ENCODE results near the gene LPO. TPM values are rescaled to one million over a fixed set of nuclear protein-coding genes. Genes with fewer than 3 reads are reported as not detected.

Gene LPO
- polyA plus RNA-seq, 1 experiment, result not detected

- TF ChIP-seq, protein P1, sequence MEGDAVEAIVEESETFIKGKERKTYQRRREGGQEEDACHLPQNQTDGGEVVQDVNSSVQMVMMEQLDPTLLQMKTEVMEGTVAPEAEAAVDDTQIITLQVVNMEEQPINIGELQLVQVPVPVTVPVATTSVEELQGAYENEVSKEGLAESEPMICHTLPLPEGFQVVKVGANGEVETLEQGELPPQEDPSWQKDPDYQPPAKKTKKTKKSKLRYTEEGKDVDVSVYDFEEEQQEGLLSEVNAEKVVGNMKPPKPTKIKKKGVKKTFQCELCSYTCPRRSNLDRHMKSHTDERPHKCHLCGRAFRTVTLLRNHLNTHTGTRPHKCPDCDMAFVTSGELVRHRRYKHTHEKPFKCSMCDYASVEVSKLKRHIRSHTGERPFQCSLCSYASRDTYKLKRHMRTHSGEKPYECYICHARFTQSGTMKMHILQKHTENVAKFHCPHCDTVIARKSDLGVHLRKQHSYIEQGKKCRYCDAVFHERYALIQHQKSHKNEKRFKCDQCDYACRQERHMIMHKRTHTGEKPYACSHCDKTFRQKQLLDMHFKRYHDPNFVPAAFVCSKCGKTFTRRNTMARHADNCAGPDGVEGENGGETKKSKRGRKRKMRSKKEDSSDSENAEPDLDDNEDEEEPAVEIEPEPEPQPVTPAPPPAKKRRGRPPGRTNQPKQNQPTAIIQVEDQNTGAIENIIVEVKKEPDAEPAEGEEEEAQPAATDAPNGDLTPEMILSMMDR (IDR thresholded peaks at IDR 0.05; ENCODE audit: low read depth, low read length), result peak; percentile 37; the same call in 1 of the 2 replicates
- POLR2A ChIA-PET, result no interaction called here
- no peak for DNase-seq (ENCODE audit: low read depth, low spot score)
- Histone ChIP-seq H3K27me3 (ENCODE audit: control insufficient read depth, insufficient read depth, low read length) (peaks cover 31% of the 10 kb centered on the region), H3K4me3 (ENCODE audit: low read depth, low read length) (no peak overlapping the region), H3K27ac (ENCODE audit: low read depth, low read length) (no peak overlapping the region), H3K9me3 (ENCODE audit: control insufficient read depth, insufficient read depth, low read length) (no peaks in the 10 kb centered on the region; the same call in 1 of the 2 replicates)
- CTCF ChIA-PET, result interaction anchor here (1.5 kb wide), 1 partner anchor 140 kb away, joined by 6 read pairs; the partner anchor contains the start of gene RNF43
Measured at GRCh38 chr17:58277107-58277801, 38.9 kb downstream of the LPO start.

- Histone ChIP-seq H3K27ac (ENCODE audit: low read depth, low read length) (no peak overlapping the region), H3K4me3 (ENCODE audit: low read depth, low read length) (no peak overlapping the region), H3K27me3 (ENCODE audit: control insufficient read depth, insufficient read depth, low read length) (peaks cover 31% of the 10 kb centered on the region), H3K9me3 (ENCODE audit: control insufficient read depth, insufficient read depth, low read length) (no peaks in the 10 kb centered on the region; the same call in 1 of the 2 replicates)
- TF ChIP-seq, protein P1 (IDR thresholded peaks at IDR 0.05; ENCODE audit: low read depth, low read length), result no peak
- ChIA-PET POLR2A (no interaction called here), CTCF (interaction anchor here (1.5 kb wide), 1 partner anchor 139 kb away, joined by 6 read pairs; the partner anchor contains the start of gene RNF43)
- DNase-seq (ENCODE audit: low read depth, low spot score), result no peak
Measured at GRCh38 chr17:58277802-58278595, 39.6 kb downstream of the LPO start.

DNA sequence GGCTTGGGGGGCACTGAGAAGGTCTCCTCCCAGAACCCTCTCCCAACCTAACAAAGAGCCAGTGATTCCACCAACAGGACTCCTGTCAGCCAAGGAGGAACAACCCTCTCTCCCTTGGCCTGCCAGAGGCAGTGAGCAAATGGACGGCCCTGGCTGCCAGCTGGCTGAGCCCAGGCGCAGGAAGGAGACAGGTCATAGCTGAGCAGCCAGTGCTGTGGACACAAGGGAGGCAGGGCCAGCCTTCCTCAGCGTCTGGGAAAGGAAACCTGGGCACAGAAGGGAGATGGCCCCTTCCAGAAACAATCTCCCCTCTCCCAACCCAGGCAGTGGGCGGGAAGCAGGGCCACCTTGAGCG is 40.3 kb downstream of the LPO start:
- no peak overlapping the region for H3K4me3 ChIP-seq (ENCODE audit: low read depth, low read length)
- no peak for DNase-seq (ENCODE audit: low read depth, low spot score)
- H3K9me3 ChIP-seq (ENCODE audit: control insufficient read depth, insufficient read depth, low read length), result no peaks in the 10 kb centered on the region; the same call in 1 of the 2 replicates
- TF ChIP-seq, protein P1 (IDR thresholded peaks at IDR 0.05; ENCODE audit: low read depth, low read length), result no peak
- CTCF ChIA-PET, result no interaction called here
- no peak overlapping the region for H3K27ac ChIP-seq (ENCODE audit: low read depth, low read length)
- POLR2A ChIA-PET, result no interaction called here
- peaks cover 31% of the 10 kb centered on the region for H3K27me3 ChIP-seq (ENCODE audit: control insufficient read depth, insufficient read depth, low read length)

- H3K27ac ChIP-seq (ENCODE audit: low read depth, low read length), result no peak overlapping the region
- TF ChIP-seq, protein P1 (IDR thresholded peaks at IDR 0.05; ENCODE audit: low read depth, low read length), result no peak
- H3K9me3 ChIP-seq (ENCODE audit: control insufficient read depth, insufficient read depth, low read length), result no peaks in the 10 kb centered on the region; the same call in 1 of the 2 replicates
- H3K27me3 ChIP-seq (ENCODE audit: control insufficient read depth, insufficient read depth, low read length), result peaks cover 33% of the 10 kb centered on the region
- POLR2A ChIA-PET, result no interaction called here
- CTCF ChIA-PET, result no interaction called here
- no peak overlapping the region for H3K4me3 ChIP-seq (ENCODE audit: low read depth, low read length)
- DNase-seq (ENCODE audit: low read depth, low spot score), result no peak
Measured at GRCh38 chr17:58279016-58279711, 40.8 kb downstream of the LPO start.

All from AG04450 (cell line).